ENCODE results near the gene ARSH.
"Not testable (repeated sequence)": the region's sequence is repeated elsewhere in the genome, so short reads cannot be mapped to it uniquely, and the experiment has no call there.

Gene ARSH

DNA sequence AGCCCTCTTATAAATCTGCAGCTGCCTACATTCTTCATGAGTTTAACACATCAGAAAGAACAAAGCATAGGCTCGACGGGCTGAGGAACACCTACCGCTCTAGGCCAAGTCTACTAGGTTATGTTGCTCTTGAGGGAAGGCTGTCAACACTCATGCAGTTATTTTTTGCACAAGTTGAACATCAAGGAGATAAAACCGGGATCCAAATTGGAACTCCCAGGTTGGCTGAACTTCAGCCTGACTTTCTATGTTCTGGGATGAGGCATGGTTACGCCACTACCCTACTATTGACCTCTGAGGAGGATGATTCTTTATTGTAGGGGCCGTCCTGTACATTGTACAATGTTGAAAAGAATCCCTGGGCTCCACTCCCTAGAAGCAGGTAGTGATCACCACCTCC, 37.3 kb upstream of the ARSH start:
- Histone ChIP-seq H3K4me3 (ENCODE audit: low read length) (no peak overlapping the region), H3K4me2 (ENCODE audit: low read length) (no peak overlapping the region)

DNA sequence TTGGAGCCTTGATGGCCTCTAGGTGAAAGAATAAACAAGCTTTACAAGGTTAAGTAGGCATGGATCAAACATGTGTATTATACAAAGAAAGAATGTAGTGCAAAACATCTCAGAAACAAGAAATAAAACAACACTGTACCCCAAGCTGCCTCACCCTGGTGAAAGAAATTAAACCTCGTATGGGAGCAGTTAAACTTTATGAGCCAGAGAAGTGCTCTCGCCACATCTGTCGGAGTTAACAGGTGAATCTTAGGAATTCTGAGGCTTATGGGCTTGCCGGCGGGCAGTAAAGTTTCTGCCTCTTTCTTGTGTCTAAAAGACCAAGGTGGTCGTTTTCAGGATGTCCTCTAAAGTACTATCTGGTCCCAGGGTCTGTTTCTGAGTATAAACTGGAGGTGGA, 34.0 kb upstream of the ARSH start:
- TF ChIP-seq, protein P1, sequence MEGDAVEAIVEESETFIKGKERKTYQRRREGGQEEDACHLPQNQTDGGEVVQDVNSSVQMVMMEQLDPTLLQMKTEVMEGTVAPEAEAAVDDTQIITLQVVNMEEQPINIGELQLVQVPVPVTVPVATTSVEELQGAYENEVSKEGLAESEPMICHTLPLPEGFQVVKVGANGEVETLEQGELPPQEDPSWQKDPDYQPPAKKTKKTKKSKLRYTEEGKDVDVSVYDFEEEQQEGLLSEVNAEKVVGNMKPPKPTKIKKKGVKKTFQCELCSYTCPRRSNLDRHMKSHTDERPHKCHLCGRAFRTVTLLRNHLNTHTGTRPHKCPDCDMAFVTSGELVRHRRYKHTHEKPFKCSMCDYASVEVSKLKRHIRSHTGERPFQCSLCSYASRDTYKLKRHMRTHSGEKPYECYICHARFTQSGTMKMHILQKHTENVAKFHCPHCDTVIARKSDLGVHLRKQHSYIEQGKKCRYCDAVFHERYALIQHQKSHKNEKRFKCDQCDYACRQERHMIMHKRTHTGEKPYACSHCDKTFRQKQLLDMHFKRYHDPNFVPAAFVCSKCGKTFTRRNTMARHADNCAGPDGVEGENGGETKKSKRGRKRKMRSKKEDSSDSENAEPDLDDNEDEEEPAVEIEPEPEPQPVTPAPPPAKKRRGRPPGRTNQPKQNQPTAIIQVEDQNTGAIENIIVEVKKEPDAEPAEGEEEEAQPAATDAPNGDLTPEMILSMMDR (IDR thresholded peaks at IDR 0.05; ENCODE audit: low read depth, low read length, poor library complexity, severe bottlenecking): no peak
- no peak for TF ChIP-seq EZH2phosphoT487 (IDR thresholded peaks at IDR 0.05; ENCODE audit: borderline replicate concordance, low read length)
- Histone ChIP-seq H4K20me1 (ENCODE audit: control insufficient read depth, insufficient read depth, low read depth, low read length) (no peaks in the 10 kb centered on the region), H3K9me3 (ENCODE audit: control insufficient read depth, insufficient read depth, low read length) (no peaks in the 10 kb centered on the region)

More for the DNA sequence above, 37.3 kb upstream of the ARSH start:
- Histone ChIP-seq H3K36me3 (ENCODE audit: control insufficient read depth, low read length) (no peaks in the 10 kb centered on the region), H4K20me1 (ENCODE audit: control insufficient read depth, insufficient read depth, low read depth, low read length) (no peaks in the 10 kb centered on the region), H3K27me3 (ENCODE audit: control insufficient read depth, low read length) (no peaks in the 10 kb centered on the region), H3K9me3 (ENCODE audit: control insufficient read depth, insufficient read depth, low read length) (no peaks in the 10 kb centered on the region), H3K9me2 (replicated peaks; ENCODE audit: control insufficient read depth, low read length) (no peaks in the 10 kb centered on the region), H3K79me2 (ENCODE audit: control insufficient read depth, low read length) (no peaks in the 10 kb centered on the region), H3K4me1 (ENCODE audit: control insufficient read depth, low read length) (no peaks in the 10 kb centered on the region), H3F3A (ENCODE audit: control insufficient read depth, insufficient read depth) (no peaks in the 10 kb centered on the region), H3K27ac (ENCODE audit: low read depth, low read length) (no peak overlapping the region)
- TF ChIP-seq EZH2phosphoT487 (IDR thresholded peaks at IDR 0.05; ENCODE audit: borderline replicate concordance, low read length): no peak
- TF ChIP-seq, protein P1 (IDR thresholded peaks at IDR 0.05; ENCODE audit: low read depth, low read length, poor library complexity, severe bottlenecking): no peak

DNA sequence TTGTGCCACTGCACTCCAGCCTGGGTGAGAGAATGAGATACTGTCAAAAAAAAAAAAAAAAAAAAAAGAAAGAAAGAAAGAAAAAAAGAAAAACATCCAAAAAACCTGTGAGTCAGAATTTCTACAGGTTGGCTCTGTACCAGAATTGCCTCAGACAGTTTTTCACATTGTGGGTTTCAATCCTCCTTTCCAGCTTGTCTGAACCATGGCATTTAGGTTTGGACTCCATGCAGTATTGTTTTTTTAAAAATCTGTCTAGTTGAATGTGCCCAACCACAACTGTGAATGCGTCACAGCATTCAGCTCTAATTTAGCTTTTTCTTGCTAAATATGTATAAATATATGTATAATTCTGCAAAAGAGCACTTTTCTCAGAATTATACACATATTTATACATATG, 31.4 kb upstream of the ARSH start:
- Histone ChIP-seq H3F3A (ENCODE audit: control insufficient read depth, insufficient read depth) (no peaks in the 10 kb centered on the region), H3K4me3 (ENCODE audit: low read length) (no peak overlapping the region), H3K4me1 (ENCODE audit: control insufficient read depth, low read length) (no peaks in the 10 kb centered on the region), H3K27ac (ENCODE audit: low read depth, low read length) (no peak overlapping the region), H3K9me3 (ENCODE audit: control insufficient read depth, insufficient read depth, low read length) (no peaks in the 10 kb centered on the region), H4K20me1 (ENCODE audit: control insufficient read depth, insufficient read depth, low read depth, low read length) (no peaks in the 10 kb centered on the region), H3K9me2 (replicated peaks; ENCODE audit: control insufficient read depth, low read length) (no peaks in the 10 kb centered on the region), H3K27me3 (ENCODE audit: control insufficient read depth, low read length) (no peaks in the 10 kb centered on the region), H3K36me3 (ENCODE audit: control insufficient read depth, low read length) (no peaks in the 10 kb centered on the region), H3K4me2 (ENCODE audit: low read length) (no peak overlapping the region), H3K79me2 (ENCODE audit: control insufficient read depth, low read length) (no peaks in the 10 kb centered on the region)
- TF ChIP-seq EZH2phosphoT487 (IDR thresholded peaks at IDR 0.05; ENCODE audit: borderline replicate concordance, low read length): no peak
- TF ChIP-seq, protein P1 (IDR thresholded peaks at IDR 0.05; ENCODE audit: low read depth, low read length, poor library complexity, severe bottlenecking): no peak

More for the DNA sequence above, 34.0 kb upstream of the ARSH start:
- no peaks in the 10 kb centered on the region for H3F3A ChIP-seq (ENCODE audit: control insufficient read depth, insufficient read depth)
- no peaks in the 10 kb centered on the region for H3K9me2 ChIP-seq (replicated peaks; ENCODE audit: control insufficient read depth, low read length)
- no peaks in the 10 kb centered on the region for H3K4me1 ChIP-seq (ENCODE audit: control insufficient read depth, low read length)
- no peaks in the 10 kb centered on the region for H3K79me2 ChIP-seq (ENCODE audit: control insufficient read depth, low read length)
- no peaks in the 10 kb centered on the region for H3K27me3 ChIP-seq (ENCODE audit: control insufficient read depth, low read length)
- no peak overlapping the region for H3K4me2 ChIP-seq (ENCODE audit: low read length)
- no peak overlapping the region for H3K4me3 ChIP-seq (ENCODE audit: low read length)
- no peaks in the 10 kb centered on the region for H3K36me3 ChIP-seq (ENCODE audit: control insufficient read depth, low read length)
- H3K27ac ChIP-seq (ENCODE audit: low read depth, low read length): no peak overlapping the region

DNA sequence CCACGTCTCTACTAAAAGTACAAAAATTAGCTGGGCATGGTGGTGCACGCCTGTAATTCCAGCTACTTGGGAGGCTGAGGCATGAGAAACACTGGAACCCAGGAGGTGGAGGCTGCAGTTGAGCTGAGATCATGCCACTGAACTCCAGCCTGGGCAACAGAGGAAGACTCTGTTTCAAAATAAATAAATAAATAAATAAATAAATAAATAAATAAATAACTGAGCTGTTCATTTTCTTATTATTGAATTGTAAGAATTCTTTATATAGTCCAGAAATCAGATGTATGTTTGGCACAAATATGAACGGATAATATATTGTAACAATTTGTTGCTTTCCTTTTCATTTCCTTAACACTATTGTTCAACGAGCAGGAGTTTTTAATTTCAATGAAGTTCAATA, 27.7 kb upstream of the ARSH start:
- not testable (repeated sequence) for H3K4me2 ChIP-seq (ENCODE audit: low read length); H3K4me1 ChIP-seq (ENCODE audit: control insufficient read depth, low read length); H4K20me1 ChIP-seq (ENCODE audit: control insufficient read depth, insufficient read depth, low read depth, low read length); H3K27ac ChIP-seq (ENCODE audit: low read depth, low read length); H3K9me3 ChIP-seq (ENCODE audit: control insufficient read depth, insufficient read depth, low read length); H3K36me3 ChIP-seq (ENCODE audit: control insufficient read depth, low read length); H3K9me2 ChIP-seq (replicated peaks; ENCODE audit: control insufficient read depth, low read length); H3K27me3 ChIP-seq (ENCODE audit: control insufficient read depth, low read length); H3F3A ChIP-seq (ENCODE audit: control insufficient read depth, insufficient read depth); H3K4me3 ChIP-seq (ENCODE audit: low read length); H3K79me2 ChIP-seq (ENCODE audit: control insufficient read depth, low read length)

Measured in DOHH2 (cell line).